Mononuclear cell (primary cell): ENCODE data around the gene PAX5. TPM values are rescaled to one million over a fixed set of nuclear protein-coding genes. Genes with fewer than 3 reads are reported as not detected.

Experiments used
- H3K27me3 ChIP-seq: 2 replicates; pipeline ENCODE4 v1.6.0; 2011; ENCODE audit warnings: low read length, control low read depth; ENCODE audit not compliant: insufficient read depth
- H3K4me1 ChIP-seq: 2 replicates; pipeline ENCODE4 v1.5.1; 2011; ENCODE audit warnings: mild to moderate bottlenecking, low read length, control low read depth; ENCODE audit not compliant: insufficient read depth
- H3K4me3 ChIP-seq: 2 replicates; pipeline ENCODE4 v1.5.1; 2011; ENCODE audit warnings: mild to moderate bottlenecking, low read length, moderate library complexity
- H3K9me3 ChIP-seq: 2 replicates; pipeline ENCODE4 v1.5.1; 2011; ENCODE audit warnings: low read depth, mild to moderate bottlenecking, control low read depth, low read length
- total RNA-seq: library from RNA; depleted of rRNA; stranded (reverse); fragments of >200 nt; gene quantifications from one replicate; pipeline ENCODE4 v1.2.3, GENCODE V29; 2012

Gene PAX5
- total RNA-seq, 1 donor, result 12.6 TPM

DNA sequence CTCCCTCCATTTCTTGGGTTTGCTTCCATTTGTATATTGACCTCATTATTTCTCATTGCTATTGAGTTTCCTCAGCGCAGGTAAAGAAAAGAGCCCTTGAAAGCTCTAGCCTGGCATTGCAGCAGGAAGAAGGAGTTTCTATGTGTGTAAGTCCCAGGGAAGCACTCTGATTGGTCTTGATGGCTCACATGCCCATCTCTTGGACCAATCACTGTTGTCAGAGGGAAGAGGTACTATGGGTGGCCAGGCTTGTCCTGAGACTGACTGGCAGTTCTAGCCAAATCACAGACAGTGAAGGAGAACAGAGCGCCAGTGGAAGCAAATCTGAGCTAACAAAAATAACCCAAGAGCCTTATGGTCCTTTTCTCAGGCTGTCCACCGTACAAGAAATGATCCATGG lies 219.0 kb downstream of the PAX5 start:
- peaks cover 2% of the 10 kb centered on the region for H3K27me3 ChIP-seq
- no peaks in the 10 kb centered on the region for H3K4me1 ChIP-seq
- no peak overlapping the region for H3K4me3 ChIP-seq
- no peaks in the 10 kb centered on the region for H3K9me3 ChIP-seq

DNA sequence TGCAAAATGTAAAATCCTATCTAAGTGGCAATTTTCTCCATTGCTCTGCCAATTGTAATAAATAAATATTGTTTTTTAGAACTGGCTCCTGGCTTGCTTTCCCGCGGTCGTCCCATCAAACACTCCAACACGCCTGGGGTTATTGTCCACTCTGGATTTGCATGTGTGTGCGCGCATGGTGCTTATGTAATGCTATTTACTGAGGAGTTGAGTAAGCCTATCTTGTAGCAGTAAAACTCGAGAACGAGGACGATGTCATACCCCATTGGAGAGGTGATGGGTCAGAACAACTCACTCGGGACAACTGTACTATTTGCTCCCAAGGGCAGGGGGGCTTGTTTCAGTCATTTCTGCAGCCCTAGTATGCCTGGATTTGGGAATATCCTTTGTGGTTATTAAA lies 220.9 kb downstream of the PAX5 start:
- H3K9me3 ChIP-seq, result no peaks in the 10 kb centered on the region
- peaks cover 2% of the 10 kb centered on the region for H3K27me3 ChIP-seq
- no peak overlapping the region for H3K4me3 ChIP-seq
- H3K4me1 ChIP-seq, result no peaks in the 10 kb centered on the region

DNA sequence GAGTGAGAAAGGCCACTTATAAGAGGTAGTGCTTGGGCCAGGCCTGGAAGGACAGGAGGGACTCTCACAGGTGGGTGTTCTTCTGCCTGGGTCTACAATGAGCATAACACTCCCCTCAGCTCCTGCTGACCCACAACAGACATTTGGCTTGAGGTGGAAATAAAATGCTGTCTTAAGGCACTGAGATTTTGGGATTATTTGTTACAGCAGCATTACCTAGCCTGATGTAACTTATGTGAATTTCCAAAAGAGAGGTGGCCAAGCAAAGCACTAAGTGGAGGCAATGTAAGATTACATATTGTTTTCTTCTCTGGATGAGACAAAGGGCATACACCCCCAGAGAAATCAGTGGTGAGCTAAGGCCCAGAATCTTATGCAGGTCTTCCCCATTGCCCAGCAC lies 221.5 kb downstream of the PAX5 start:
- Histone ChIP-seq H3K27me3 (peaks cover 2% of the 10 kb centered on the region), H3K4me3 (no peak overlapping the region), H3K9me3 (no peaks in the 10 kb centered on the region), H3K4me1 (no peaks in the 10 kb centered on the region)

DNA sequence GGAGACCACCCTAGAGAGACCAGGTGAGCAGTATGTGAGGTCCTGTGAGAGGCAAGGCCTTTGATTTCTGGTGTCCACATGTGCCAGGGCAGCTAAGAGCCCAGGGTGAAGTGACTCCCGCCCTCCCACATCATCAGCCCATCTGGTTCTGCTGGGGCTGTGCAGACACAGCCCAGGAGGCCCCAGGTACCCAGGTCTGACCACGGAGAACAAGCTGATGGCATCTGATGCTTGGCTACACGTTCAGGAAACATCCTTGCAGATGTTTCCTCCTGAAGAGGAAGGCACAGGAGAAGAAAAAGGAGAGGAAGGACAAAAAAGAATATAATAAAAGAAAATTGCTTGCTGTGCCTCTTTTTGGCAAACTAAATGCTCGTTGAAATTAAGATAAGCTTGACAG lies 225.8 kb downstream of the PAX5 start:
- Histone ChIP-seq H3K27me3 (no peaks in the 10 kb centered on the region), H3K4me1 (no peaks in the 10 kb centered on the region)

DNA sequence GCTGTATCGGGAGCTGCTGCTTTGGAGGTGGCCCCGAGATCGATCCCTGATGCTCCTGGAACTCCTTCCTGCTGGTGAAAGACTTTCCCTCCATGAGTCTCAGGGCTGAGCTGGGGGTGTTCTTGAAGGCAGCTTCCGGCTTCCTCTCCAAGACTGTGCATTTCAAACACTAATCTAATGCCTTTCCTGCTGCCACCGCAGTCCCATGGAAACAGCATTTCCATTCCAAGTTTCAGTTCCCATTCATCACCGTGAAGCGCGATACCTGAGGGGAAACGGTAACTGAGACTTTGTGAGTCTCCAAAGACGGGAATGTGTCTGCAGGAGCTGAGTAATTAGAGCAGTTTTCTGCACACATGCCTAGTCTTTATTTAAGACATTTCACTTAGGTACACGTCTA lies 230.1 kb downstream of the PAX5 start:
- H3K4me1 ChIP-seq, result no peaks in the 10 kb centered on the region

More for the DNA sequence above, 225.8 kb downstream of the PAX5 start:
- Histone ChIP-seq H3K9me3 (no peaks in the 10 kb centered on the region), H3K4me3 (no peak overlapping the region)

DNA sequence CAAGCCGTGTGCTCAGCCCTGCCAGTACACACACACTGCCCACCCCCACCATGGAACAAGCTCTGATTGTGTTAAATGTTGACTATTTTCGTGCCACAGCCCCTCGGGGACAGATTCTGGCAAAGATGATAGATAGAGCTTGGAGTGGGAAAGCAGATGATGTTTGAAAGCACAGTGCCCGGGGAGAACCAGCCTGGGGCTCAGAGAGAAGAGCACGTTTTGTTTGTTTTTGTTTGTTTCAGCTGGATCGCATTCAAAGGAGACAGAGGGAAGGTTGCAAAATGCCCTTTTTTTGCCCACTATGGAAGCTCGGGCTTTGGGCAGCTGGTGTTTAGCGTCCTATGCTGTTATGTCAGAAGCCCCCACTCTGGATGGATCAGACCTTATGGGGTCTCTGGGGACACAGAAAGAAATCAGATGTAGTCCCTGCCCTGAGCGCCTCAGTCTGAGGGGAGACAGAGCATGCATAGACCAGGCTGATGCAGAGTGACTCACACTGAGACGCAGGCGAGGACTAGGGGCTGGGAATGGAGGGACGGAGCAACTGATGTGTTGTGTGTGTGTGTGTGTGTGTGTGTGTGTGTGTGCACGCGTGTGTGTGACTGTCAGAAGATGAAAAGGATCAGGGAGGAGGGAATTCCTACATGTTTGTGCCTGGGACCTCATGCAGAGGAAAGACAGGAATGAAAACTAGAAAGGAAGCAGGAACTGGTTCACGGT lies 231.7 kb downstream of the PAX5 start:
- Histone ChIP-seq H3K4me1 (no peaks in the 10 kb centered on the region), H3K4me3 (no peak overlapping the region), H3K9me3 (no peaks in the 10 kb centered on the region), H3K27me3 (no peaks in the 10 kb centered on the region)

More for the DNA sequence above, 230.1 kb downstream of the PAX5 start:
- Histone ChIP-seq H3K4me3 (no peak overlapping the region), H3K9me3 (no peaks in the 10 kb centered on the region), H3K27me3 (no peaks in the 10 kb centered on the region)

DNA sequence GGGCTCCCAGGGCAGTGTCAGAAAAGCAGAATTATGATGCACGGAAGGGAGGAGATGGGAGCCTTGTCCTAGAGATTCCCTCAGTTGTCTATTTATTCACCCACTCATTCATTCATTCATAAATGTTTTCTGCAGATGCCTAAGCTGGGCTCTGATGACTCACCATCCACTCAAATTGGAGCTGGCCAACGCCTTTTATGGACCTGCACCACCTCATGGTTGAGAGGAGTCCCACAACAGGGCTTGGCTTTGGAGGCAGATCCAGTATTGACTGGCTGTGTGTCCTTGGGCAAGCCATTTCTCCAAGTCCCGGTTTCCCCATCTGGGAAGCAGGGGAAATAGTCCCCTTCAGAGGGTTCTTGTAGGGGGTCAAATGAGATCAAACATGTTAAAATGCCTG lies 233.6 kb downstream of the PAX5 start:
- Histone ChIP-seq H3K9me3 (no peaks in the 10 kb centered on the region), H3K27me3 (no peaks in the 10 kb centered on the region), H3K4me3 (no peak overlapping the region), H3K4me1 (no peaks in the 10 kb centered on the region)

DNA sequence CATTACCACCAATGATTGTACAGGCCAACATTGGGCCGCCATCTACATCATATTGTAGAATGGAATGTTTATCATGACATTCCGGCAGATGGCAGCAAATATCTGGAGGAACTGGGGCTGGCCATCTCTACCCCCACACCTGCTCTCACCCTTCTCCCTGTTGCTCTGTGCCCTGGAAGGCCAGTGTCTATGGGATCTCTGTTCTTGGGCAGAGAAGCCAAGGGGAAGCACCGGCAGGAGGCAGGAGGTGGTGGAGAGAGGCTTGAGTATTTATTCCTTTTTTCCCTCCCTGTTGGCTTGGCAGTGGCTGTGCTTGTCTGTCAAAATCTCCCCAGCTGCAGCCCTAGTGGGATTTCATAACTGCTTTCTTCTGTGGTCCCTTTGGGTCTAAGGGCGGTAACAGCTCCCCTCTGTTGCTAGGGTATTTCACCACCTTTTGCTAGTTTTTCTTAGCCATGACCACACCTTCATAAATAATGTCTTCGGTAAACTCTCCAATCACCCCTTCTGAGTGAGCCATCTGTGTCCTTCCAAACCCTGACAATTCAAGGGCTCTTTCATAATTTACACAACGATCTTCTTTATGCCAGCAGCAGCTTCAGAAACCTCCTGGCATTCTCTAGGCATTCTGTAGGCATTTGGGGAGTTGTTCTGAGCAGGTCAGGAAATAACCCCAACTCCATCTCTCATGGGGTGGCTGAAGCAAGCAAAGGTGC lies 235.6 kb downstream of the PAX5 start:
- no peaks in the 10 kb centered on the region for H3K9me3 ChIP-seq
- no peaks in the 10 kb centered on the region for H3K27me3 ChIP-seq
- H3K4me3 ChIP-seq, result no peak overlapping the region
- no peaks in the 10 kb centered on the region for H3K4me1 ChIP-seq

DNA sequence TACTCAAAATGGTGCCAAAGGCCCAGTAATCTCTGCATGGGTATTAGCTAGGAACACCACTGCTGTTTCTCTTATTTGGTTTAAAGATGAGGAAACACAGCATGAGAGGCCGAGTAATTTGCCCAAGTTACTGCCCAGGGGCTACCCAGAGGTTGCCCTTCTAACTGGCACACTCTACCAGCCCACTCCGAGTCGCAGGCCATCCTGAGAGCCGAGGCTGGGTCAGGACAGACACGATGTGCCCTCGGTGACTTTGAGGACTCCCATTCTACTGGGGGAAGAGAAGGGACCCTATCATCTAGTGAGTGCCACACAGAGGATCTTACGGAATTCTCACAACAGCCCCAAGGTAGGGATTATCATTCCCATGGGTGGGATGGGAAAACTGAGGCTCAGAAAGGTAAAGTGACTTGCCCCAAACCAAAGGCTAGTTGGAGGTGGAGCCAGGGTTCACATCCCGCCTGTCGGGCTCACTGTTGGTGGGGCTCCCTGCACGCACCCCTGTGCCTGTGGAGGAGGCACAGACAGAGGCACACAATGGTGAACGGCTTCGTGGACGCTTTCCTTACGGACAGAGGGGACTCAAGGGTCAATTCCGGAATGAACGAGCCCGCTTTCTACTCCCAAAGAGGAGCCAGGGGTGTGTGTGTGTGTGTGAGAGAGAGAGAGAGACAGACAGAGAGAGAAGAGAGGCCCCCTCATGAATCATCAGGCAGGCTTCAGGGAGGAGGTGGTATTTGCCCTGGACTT lies 236.4 kb downstream of the PAX5 start:
- H3K4me1 ChIP-seq, result no peaks in the 10 kb centered on the region
- H3K4me3 ChIP-seq, result no peak overlapping the region
- no peaks in the 10 kb centered on the region for H3K27me3 ChIP-seq
- H3K9me3 ChIP-seq, result no peaks in the 10 kb centered on the region

DNA sequence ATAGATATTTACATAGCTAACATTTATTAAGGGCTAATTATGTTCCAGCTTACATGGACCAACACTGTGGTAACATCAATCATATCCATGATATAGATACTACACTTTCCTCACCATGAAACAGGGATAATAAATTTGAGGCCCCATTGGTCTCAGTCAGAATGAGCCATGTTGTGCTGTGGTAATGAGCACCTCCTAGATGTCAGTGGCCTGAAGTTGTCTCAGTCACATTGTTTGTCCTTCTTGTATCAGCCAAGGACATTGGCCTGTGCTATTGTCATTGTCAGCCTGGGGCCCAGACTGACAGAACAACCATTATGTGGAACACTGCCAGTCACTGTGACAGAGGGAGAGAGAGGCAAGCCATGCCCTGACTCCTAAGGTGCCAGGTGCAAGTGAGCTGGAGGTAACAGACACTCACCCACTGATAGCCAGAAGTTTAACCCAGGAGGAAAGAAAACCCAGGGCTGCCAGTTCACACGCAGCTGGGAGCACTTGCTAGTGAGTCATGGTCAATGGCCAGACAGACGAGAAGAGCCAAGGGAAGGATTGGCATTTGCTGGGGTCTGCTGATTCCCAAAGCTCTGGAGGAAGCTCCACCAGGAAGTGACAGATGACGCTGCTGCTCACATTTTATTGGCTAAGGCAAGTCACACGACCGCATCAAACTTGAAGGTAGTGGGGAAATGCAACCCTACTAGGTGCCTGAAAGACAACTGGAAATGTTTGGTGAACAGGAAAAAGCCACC lies 237.2 kb downstream of the PAX5 start:
- H3K4me1 ChIP-seq, result no peaks in the 10 kb centered on the region
- no peaks in the 10 kb centered on the region for H3K27me3 ChIP-seq
- H3K4me3 ChIP-seq, result no peak overlapping the region
- no peaks in the 10 kb centered on the region for H3K9me3 ChIP-seq

DNA sequence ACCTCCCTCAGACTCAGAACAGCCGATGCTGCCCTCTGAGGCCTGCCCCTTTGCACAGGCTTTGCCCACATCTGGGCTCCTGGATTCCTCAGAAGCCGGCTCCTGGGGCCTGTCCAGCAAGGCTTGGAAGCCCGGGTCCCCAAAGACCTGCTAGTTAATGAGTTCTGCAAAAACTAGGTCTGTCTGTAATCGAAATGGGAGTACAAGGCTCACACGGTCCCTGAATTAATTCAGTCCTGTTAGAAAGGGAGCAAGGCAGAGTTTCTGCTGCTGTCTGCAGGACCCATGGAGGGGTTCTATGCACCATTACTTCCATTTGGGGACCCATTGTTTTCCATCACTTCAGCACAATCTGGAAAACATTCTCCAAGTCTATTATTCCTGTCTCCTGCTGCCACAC lies 239.6 kb downstream of the PAX5 start:
- Histone ChIP-seq H3K4me1 (no peaks in the 10 kb centered on the region), H3K4me3 (no peak overlapping the region), H3K9me3 (no peaks in the 10 kb centered on the region), H3K27me3 (no peaks in the 10 kb centered on the region)

DNA sequence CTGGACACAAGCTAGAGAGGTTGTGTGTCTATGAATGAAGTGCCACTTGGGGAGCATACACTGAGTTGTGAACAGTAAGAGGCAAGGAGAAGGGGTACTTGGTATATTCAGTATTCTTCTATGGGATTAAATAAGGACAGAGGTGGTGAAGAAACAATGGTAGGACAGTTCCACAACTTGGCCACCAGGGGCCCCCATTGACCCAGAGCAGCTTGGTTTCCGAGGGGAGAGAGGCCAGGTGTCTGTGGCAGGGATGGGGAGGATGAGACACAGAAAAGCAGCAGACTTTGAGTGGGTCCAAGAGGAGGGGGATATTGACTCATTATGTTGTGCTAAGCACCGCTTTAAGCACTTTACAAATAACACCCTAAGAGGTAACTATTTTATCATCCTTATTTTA lies 240.8 kb downstream of the PAX5 start:
- H3K4me1 ChIP-seq, result no peaks in the 10 kb centered on the region
- H3K9me3 ChIP-seq, result no peaks in the 10 kb centered on the region
- no peak overlapping the region for H3K4me3 ChIP-seq
- H3K27me3 ChIP-seq, result no peaks in the 10 kb centered on the region

DNA sequence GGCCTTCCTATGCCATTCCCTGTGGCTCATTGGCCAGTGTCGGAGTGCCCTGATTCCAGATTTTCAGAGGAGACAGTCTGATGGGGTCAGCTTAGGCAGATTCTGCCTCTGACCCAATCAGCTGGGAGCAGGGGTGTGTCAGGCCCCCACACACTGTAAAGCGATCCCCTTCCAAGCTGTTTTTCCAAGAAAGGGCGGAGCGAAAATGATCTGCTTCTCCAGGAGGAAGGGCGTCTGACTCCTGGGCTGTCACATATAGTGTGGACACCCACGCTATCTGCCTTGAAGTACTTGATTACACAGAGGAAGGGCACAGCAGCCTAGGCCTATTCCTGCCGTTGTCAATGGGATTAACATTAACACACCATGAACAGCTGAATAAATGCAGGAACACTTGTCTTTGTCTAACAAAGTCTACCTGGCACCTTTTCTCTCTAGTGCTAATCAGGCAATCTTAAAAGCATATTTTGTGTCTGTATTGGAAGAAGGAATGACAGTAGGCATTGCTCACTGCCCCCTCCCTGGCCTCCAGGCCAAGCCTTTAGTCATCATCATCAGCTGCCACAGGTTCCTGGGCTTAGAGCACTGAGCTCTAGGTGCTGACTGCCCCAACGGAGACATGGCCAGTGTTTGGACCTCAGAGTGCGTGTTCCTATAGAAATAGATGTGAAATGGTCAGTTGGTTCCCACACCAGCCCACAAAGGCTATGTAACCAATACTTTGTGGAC lies 242.7 kb downstream of the PAX5 start:
- Histone ChIP-seq H3K9me3 (no peaks in the 10 kb centered on the region), H3K4me3 (no peak overlapping the region), H3K27me3 (no peaks in the 10 kb centered on the region), H3K4me1 (no peaks in the 10 kb centered on the region)

DNA sequence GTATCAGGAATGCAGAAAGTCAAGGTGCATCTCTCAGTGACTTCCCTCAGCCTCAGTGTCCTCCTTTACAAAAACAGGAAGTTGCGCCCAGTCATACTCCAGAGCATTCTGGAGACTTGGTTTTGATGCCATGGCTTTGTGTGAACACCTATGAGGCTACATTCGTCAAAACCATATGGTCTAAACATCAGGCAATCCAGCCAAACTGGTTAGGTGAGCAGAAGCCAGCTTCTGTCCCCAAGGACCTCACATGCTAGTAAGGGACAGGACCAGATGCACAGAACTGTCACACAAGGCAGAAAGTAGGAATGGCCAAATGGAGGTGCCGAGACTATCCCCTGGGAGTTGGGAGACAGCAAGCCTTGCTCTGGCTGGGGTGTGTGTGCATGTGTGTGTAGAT lies 244.2 kb downstream of the PAX5 start:
- no peaks in the 10 kb centered on the region for H3K9me3 ChIP-seq
- no peaks in the 10 kb centered on the region for H3K4me1 ChIP-seq
- H3K27me3 ChIP-seq, result no peaks in the 10 kb centered on the region
- H3K4me3 ChIP-seq, result no peak overlapping the region
